CD1c-positive myeloid dendritic cell (primary cell): ENCODE data around the gene GID8.
A peak's percentile ranks its signal among the peaks of the same experiment; 100 is the strongest.

Experiments used
- DNase-seq: peaks from one replicate; pipeline ENCODE4 v3.0.0-alpha.2; 2016; ENCODE audit errors: extremely low spot score

The GID8 gene

GRCh38 chr20:62938105-62938888 is at the start of gene GID8:
TSS of gene GID8 (plus strand) at chr20:62938147. CDS start at chr20:62941503, 3,356 bp downstream.
- peak; percentile 61 for DNase-seq

DNA sequence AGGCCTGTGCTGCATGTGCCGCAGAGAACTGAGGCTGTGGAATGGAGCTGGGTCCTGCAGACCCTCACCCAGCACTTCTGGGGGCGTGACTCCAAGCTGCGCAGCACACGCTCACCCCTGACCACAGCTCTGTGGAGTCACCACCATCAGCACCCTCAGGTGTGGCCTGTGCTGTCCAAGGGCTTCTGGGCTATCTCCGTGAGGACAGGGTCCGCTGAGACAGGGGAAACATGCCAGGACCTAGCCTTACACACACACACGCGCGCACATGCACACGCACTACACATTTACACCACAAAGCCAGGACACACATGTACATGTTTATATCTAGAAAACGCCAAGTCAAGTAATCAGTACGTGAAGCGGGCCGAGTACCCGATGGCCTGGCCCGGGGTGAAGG is 49.5 kb upstream of the GID8 start:
- no peak for DNase-seq

DNA sequence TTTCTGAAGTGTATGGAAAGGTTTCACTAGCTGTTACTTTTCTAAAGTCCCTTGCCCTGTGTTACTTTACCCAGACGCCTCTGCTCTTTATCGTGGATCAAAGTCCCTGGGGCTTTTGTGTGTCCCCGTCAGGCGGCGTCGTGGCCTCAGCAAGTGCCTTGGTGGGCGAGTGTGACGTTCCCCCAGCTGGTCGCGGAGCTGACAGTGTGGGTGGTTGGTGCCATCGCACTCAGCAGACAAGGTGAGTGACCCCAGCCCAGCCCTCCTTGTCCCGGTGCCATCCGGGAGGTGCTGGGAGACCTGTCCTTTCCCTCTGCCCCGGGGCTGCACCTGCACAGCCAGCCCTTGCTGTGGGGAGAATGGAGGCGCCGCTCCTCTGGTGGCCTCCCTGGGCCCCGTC is 49.0 kb upstream of the GID8 start:
- no peak for DNase-seq

- no peak for DNase-seq
These were observed 48.5 kb upstream of the GID8 start for GRCh38 chr20:62889411-62889810.

DNA sequence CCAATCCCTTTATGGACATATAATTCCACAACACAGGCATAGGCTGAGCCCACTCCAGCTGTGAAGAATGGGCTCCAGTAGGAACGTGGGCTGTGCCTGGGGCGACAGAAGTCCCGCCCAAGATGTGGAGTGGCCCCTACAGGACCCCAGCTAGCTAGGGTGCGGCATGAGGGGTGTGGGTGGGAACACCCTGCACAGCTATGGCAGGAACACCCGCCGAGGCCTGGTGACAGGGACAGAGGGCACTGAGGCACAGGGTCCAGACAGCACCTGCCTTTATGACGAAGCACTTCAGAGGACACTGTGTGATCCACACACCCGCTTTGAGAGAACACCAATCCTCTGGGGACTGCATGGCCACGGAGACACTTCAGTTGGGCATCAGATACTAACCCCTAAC is 48.1 kb upstream of the GID8 start:
- no peak for DNase-seq

GRCh38 chr20:62890444-62890843 is 47.5 kb upstream of the GID8 start:
- no peak for DNase-seq

- no peak for DNase-seq
These were observed 46.8 kb upstream of the GID8 start for GRCh38 chr20:62891111-62891510.

DNA sequence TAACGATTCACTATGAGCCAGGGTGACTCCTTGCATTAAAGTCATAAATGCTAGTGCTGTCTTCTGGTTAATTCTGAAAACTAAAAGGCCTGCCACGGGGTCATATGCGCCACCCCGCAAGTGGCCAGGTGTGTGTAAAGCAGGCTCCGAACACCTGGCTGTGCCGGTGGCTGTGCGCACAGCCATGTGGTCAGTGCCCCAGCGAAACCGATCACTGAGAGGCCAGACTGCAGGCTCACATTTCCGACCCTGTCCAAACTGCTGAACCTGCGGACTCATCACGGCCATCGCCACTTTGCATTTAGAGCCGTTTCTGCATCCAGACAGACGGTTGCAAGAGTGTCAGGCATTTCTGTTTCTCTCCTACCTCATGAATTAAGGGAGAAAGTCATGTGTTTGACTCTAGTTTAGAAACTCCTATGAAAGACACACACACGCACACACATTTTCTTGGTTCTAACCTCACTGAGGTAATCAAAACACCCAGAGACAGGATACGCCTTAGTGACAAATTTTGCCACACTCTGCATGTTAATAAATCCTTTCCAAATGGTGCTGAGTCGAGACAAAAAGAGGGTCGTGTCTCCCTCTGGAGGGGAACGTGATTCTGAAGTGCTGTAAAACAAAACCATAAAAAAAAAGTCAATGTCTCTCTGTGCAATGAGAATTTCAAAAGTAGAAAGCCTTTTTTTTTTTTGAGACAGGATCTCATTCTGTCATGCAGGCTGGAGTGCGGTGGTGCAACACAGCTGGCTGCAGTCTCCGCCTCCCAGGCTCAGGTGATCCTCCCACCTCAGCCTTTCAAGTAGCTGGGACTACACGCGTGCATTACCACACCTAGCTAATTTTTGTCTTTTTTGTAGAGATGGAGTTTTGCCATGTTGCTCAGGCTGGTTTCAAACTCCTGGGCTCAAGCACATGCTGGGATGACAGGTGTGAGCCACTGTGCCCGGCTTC is 45.3 kb upstream of the GID8 start:
- no peak for DNase-seq

GRCh38 chr20:62893700-62894099 is 44.2 kb upstream of the GID8 start:
- no peak for DNase-seq

- DNase-seq = no peak
These were observed 43.7 kb upstream of the GID8 start for GRCh38 chr20:62894261-62894660.

GRCh38 chr20:62895539-62895938 is 42.4 kb upstream of the GID8 start:
- no peak for DNase-seq

GRCh38 chr20:62896526-62896925 is 41.4 kb upstream of the GID8 start:
- DNase-seq = no peak

DNA sequence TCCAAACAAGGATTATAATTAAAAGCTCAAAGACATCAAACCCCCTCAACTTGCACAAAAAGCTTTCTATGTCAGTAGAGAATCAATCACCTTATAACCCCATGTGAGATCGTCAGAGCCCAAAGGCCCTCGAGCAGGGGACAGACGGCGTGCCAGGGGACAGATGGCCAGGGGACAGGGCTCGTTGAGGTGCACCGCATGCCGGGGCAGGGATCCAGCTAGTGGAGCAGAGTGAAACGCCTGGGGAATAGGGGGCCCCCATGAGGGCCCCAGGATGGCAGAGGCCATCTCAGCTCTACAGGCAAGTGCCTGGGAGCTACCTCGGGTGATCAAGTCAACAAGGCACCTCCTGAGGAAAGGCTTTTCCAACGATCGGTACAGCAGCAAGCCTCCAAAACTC is 40.3 kb upstream of the GID8 start:
- no peak for DNase-seq

GRCh38 chr20:62898093-62898964 is 39.6 kb upstream of the GID8 start:
- DNase-seq = no peak

DNA sequence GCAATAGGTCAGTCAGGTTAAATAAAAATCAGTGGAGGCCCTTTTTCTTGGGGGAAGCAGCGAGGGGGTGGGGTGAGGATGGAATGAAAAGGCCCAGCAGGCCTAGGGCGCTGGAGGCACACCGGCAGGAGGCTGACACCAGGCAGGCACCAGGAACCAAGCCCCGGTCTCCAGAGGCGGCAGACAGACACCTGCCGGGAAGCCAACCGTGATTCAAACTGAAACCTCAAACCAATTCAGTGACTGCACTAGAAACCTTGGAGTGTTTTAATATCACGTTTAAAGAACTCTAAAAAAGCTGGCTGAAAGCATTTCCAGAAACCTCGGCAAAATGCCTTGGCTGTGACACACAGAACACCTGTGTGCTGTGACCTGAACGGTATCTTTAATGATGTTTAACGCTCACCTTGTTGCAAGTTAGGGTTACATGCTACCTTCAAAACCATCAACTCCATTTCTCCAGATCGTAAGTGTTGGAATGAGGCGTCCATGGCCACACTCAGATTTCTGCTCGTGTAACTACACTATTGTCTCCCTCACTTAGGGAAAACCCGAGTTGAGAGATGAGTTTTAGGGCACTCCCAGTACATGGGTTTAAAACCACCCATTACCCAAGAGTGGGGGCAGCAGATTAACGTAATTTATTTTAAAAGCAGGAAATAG is 38.8 kb upstream of the GID8 start:
- no peak for DNase-seq

DNA sequence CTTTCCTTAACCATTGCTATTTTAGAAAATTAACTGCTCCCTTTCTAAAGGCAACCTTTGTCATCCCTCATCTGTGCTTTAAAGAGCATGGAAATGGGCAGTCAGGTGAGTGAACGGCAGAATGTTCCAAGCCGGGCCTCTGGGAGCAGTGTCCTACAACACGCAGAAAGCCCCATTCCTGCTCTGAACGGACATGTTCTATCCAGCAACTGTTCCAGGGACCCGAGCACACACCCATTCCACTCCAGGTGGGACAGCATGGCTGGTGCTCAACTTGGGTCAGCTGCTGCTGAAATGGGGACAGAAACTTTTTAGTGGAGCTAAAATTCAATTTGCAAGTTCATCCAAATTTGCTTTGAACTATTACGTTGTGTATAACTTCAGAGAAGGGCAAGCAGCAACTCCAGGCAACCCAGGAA is 38.3 kb upstream of the GID8 start:
- DNase-seq = no peak

- DNase-seq = peak; percentile 72
These were observed 37.8 kb upstream of the GID8 start for GRCh38 chr20:62900052-62900691.

GRCh38 chr20:62900692-62901584 is 37.0 kb upstream of the GID8 start:
- peak; percentile 57 for DNase-seq

GRCh38 chr20:62901891-62902290 is 36.1 kb upstream of the GID8 start:
- DNase-seq = no peak
